ENCODE measurements around the gene KRTAP27-1. TPM values are rescaled to one million over a fixed set of nuclear protein-coding genes. Genes with fewer than 3 reads are reported as not detected.

Gene KRTAP27-1
- total and polyA plus RNA-seq, 2 experiments from 2014 or later: not detected

DNA sequence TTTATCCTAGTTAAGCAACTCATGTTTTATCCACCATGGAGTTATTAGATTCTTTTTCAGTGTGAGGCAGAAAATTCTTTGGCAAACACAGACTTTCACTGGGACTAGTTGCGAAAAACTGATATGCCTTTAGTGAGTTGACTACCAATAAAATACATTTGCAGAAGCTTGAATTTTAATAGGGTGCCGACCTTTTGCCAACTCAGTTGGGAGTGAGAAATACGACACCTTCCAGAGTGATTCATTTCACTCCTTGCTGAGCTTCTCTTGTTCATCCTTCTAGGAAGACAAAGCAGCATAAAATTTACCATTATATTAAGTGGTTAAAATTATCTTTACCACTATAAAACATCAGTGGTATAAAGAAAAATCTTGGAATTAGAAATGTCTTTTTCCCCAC lies 12.1 kb upstream of the KRTAP27-1 start:
- no peak overlapping the region for H2AFZ ChIP-seq
- H3K4me3 ChIP-seq: no peak overlapping the region
- H3K9me2 ChIP-seq (ENCODE audit: insufficient read depth): peaks cover 2% of the 10 kb centered on the region; the same call in 1 of the 2 replicates
- H3K36me3 ChIP-seq (ENCODE audit: insufficient read depth): no peaks in the 10 kb centered on the region
- H3K27ac ChIP-seq (ENCODE audit: low read depth): no peak overlapping the region
- H3K27me3 Mint-ChIP-seq (ENCODE audit: insufficient read depth, low read depth, poor library complexity): peaks cover 5% of the 10 kb centered on the region
- H3K9me3 Mint-ChIP-seq: peaks cover 8% of the 10 kb centered on the region; the same call in 1 of the 3 replicates
- no peak overlapping the region for H3K27ac Mint-ChIP-seq
- no peaks in the 10 kb centered on the region for H3K27me3 ChIP-seq (ENCODE audit: insufficient read depth)
- H3K4me2 ChIP-seq: peak overlapping the region; percentile 15; the same call in 1 of the 2 replicates
- H3K4me3 Mint-ChIP-seq: no peak overlapping the region
- peaks cover 17% of the 10 kb centered on the region for H3K4me1 Mint-ChIP-seq
- DNase-seq (ENCODE audit: low spot score) (no peak), ATAC-seq (no peak)
- TF ChIP-seq POLR2AphosphoS5 (IDR thresholded peaks at IDR 0.05; ENCODE audit: low read depth): no peak
- TF ChIP-seq, protein P1, sequence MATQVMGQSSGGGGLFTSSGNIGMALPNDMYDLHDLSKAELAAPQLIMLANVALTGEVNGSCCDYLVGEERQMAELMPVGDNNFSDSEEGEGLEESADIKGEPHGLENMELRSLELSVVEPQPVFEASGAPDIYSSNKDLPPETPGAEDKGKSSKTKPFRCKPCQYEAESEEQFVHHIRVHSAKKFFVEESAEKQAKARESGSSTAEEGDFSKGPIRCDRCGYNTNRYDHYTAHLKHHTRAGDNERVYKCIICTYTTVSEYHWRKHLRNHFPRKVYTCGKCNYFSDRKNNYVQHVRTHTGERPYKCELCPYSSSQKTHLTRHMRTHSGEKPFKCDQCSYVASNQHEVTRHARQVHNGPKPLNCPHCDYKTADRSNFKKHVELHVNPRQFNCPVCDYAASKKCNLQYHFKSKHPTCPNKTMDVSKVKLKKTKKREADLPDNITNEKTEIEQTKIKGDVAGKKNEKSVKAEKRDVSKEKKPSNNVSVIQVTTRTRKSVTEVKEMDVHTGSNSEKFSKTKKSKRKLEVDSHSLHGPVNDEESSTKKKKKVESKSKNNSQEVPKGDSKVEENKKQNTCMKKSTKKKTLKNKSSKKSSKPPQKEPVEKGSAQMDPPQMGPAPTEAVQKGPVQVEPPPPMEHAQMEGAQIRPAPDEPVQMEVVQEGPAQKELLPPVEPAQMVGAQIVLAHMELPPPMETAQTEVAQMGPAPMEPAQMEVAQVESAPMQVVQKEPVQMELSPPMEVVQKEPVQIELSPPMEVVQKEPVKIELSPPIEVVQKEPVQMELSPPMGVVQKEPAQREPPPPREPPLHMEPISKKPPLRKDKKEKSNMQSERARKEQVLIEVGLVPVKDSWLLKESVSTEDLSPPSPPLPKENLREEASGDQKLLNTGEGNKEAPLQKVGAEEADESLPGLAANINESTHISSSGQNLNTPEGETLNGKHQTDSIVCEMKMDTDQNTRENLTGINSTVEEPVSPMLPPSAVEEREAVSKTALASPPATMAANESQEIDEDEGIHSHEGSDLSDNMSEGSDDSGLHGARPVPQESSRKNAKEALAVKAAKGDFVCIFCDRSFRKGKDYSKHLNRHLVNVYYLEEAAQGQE (IDR thresholded peaks at IDR 0.05; ENCODE audit: unreplicated experiment): no peak
- no peak for TF ChIP-seq CREB1 (CRISPR knock-in tag; IDR thresholded peaks at IDR 0.05; ENCODE audit: low read depth)
- no peak for TF ChIP-seq NANOG (IDR thresholded peaks at IDR 0.05; ENCODE audit: borderline replicate concordance)
- TF ChIP-seq, protein P2, sequence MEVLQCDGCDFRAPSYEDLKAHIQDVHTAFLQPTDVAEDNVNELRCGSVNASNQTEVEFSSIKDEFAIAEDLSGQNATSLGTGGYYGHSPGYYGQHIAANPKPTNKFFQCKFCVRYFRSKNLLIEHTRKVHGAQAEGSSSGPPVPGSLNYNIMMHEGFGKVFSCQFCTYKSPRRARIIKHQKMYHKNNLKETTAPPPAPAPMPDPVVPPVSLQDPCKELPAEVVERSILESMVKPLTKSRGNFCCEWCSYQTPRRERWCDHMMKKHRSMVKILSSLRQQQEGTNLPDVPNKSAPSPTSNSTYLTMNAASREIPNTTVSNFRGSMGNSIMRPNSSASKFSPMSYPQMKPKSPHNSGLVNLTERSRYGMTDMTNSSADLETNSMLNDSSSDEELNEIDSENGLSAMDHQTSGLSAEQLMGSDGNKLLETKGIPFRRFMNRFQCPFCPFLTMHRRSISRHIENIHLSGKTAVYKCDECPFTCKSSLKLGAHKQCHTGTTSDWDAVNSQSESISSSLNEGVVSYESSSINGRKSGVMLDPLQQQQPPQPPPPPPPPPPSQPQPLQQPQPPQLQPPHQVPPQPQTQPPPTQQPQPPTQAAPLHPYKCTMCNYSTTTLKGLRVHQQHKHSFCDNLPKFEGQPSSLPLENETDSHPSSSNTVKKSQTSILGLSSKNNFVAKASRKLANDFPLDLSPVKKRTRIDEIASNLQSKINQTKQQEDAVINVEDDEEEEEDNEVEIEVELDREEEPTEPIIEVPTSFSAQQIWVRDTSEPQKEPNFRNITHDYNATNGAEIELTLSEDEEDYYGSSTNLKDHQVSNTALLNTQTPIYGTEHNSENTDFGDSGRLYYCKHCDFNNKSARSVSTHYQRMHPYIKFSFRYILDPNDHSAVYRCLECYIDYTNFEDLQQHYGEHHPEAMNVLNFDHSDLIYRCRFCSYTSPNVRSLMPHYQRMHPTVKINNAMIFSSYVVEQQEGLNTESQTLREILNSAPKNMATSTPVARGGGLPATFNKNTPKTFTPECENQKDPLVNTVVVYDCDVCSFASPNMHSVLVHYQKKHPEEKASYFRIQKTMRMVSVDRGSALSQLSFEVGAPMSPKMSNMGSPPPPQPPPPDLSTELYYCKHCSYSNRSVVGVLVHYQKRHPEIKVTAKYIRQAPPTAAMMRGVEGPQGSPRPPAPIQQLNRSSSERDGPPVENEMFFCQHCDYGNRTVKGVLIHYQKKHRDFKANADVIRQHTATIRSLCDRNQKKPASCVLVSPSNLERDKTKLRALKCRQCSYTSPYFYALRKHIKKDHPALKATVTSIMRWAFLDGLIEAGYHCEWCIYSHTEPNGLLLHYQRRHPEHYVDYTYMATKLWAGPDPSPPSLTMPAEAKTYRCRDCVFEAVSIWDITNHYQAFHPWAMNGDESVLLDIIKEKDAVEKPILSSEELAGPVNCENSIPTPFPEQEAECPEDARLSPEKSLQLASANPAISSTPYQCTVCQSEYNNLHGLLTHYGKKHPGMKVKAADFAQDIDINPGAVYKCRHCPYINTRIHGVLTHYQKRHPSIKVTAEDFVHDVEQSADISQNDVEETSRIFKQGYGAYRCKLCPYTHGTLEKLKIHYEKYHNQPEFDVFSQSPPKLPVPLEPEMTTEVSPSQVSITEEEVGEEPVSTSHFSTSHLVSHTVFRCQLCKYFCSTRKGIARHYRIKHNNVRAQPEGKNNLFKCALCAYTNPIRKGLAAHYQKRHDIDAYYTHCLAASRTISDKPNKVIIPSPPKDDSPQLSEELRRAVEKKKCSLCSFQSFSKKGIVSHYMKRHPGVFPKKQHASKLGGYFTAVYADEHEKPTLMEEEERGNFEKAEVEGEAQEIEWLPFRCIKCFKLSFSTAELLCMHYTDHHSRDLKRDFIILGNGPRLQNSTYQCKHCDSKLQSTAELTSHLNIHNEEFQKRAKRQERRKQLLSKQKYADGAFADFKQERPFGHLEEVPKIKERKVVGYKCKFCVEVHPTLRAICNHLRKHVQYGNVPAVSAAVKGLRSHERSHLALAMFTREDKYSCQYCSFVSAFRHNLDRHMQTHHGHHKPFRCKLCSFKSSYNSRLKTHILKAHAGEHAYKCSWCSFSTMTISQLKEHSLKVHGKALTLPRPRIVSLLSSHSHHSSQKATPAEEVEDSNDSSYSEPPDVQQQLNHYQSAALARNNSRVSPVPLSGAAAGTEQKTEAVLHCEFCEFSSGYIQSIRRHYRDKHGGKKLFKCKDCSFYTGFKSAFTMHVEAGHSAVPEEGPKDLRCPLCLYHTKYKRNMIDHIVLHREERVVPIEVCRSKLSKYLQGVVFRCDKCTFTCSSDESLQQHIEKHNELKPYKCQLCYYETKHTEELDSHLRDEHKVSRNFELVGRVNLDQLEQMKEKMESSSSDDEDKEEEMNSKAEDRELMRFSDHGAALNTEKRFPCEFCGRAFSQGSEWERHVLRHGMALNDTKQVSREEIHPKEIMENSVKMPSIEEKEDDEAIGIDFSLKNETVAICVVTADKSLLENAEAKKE (CRISPR knock-in tag; IDR thresholded peaks at IDR 0.05): no peak
- TF ChIP-seq ZNF331 (CRISPR knock-in tag; IDR thresholded peaks at IDR 0.05; ENCODE audit: low read depth): no peak
- TF ChIP-seq STAT1 (IDR thresholded peaks at IDR 0.05; ENCODE audit: unreplicated experiment): no peak
- TF ChIP-seq, protein P3, sequence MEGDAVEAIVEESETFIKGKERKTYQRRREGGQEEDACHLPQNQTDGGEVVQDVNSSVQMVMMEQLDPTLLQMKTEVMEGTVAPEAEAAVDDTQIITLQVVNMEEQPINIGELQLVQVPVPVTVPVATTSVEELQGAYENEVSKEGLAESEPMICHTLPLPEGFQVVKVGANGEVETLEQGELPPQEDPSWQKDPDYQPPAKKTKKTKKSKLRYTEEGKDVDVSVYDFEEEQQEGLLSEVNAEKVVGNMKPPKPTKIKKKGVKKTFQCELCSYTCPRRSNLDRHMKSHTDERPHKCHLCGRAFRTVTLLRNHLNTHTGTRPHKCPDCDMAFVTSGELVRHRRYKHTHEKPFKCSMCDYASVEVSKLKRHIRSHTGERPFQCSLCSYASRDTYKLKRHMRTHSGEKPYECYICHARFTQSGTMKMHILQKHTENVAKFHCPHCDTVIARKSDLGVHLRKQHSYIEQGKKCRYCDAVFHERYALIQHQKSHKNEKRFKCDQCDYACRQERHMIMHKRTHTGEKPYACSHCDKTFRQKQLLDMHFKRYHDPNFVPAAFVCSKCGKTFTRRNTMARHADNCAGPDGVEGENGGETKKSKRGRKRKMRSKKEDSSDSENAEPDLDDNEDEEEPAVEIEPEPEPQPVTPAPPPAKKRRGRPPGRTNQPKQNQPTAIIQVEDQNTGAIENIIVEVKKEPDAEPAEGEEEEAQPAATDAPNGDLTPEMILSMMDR (conservative IDR thresholded peaks at IDR 0.05; ENCODE audit: low read depth in 2 of 2): no peak
- no peak for TF ChIP-seq JUNB (IDR thresholded peaks at IDR 0.05; ENCODE audit: unreplicated experiment)
- TF ChIP-seq EZH2 (IDR thresholded peaks at IDR 0.05; ENCODE audit: low read depth, unreplicated experiment): no peak
- TF ChIP-seq, protein P4, sequence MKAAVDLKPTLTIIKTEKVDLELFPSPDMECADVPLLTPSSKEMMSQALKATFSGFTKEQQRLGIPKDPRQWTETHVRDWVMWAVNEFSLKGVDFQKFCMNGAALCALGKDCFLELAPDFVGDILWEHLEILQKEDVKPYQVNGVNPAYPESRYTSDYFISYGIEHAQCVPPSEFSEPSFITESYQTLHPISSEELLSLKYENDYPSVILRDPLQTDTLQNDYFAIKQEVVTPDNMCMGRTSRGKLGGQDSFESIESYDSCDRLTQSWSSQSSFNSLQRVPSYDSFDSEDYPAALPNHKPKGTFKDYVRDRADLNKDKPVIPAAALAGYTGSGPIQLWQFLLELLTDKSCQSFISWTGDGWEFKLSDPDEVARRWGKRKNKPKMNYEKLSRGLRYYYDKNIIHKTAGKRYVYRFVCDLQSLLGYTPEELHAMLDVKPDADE (IDR thresholded peaks at IDR 0.05): no peak
- TF ChIP-seq EZH2phosphoT487 (IDR thresholded peaks at IDR 0.05; ENCODE audit: unreplicated experiment): no peak
- no peak for TF ChIP-seq ZNF114 (CRISPR knock-in tag; IDR thresholded peaks at IDR 0.05)
- no peaks in the 10 kb centered on the region for H3F3A ChIP-seq (replicated peaks; ENCODE audit: low read depth)
- no peaks in the 10 kb centered on the region for H4K20me1 ChIP-seq (replicated peaks; ENCODE audit: insufficient read depth)
- no peaks in the 10 kb centered on the region for H3K79me2 ChIP-seq (replicated peaks; ENCODE audit: insufficient read depth)
- peaks cover 8% of the 10 kb centered on the region; the same call in 2 of the 3 replicates for H3K36me3 Mint-ChIP-seq (ENCODE audit: low read depth)
- peaks cover 16% of the 10 kb centered on the region for H3K4me1 ChIP-seq (ENCODE audit: insufficient read depth)

Data from GM23338 (cell line).